ENCODE data around the gene CCDC12.

Gene CCDC12

GRCh38 chr3:46929324-46929723, 47.2 kb downstream of the CCDC12 start:
- in situ Hi-C loops (cut with MboI; ENCODE audit: low sequenced_read_pairs, unreplicated experiment) = no loop called here
- no peak for DNase-seq (ENCODE audit: low spot score)
- no peak for TF ChIP-seq CTCF (IDR thresholded peaks at IDR 0.05; ENCODE audit: borderline replicate concordance, control extremely low read depth, extremely low read depth, insufficient read depth, missing control alignments)

- no peak for TF ChIP-seq CTCF (IDR thresholded peaks at IDR 0.05; ENCODE audit: borderline replicate concordance, control extremely low read depth, extremely low read depth, insufficient read depth, missing control alignments)
- in situ Hi-C loops (cut with MboI; ENCODE audit: low sequenced_read_pairs, unreplicated experiment) = no loop called here
- DNase-seq (ENCODE audit: low spot score) = no peak
These were observed 48.3 kb downstream of the CCDC12 start for GRCh38 chr3:46928282-46928681.

- TF ChIP-seq CTCF (IDR thresholded peaks at IDR 0.05; ENCODE audit: borderline replicate concordance, control extremely low read depth, extremely low read depth, insufficient read depth, missing control alignments) = no peak
- DNase-seq (ENCODE audit: low spot score) = no peak
- in situ Hi-C loops (cut with MboI; ENCODE audit: low sequenced_read_pairs, unreplicated experiment) = no loop called here
These were observed 48.8 kb downstream of the CCDC12 start for GRCh38 chr3:46927718-46928073.

- TF ChIP-seq CTCF (IDR thresholded peaks at IDR 0.05; ENCODE audit: borderline replicate concordance, control extremely low read depth, extremely low read depth, insufficient read depth, missing control alignments) = no peak
- peak; percentile 87 for DNase-seq (ENCODE audit: low spot score)
- in situ Hi-C loops (cut with MboI; ENCODE audit: low sequenced_read_pairs, unreplicated experiment) = no loop called here
These were observed 49.5 kb downstream of the CCDC12 start for GRCh38 chr3:46926871-46927717.

GRCh38 chr3:46926447-46926846, 50.1 kb downstream of the CCDC12 start:
- no peak for TF ChIP-seq CTCF (IDR thresholded peaks at IDR 0.05; ENCODE audit: borderline replicate concordance, control extremely low read depth, extremely low read depth, insufficient read depth, missing control alignments)
- DNase-seq (ENCODE audit: low spot score) = no peak
- in situ Hi-C loops (cut with MboI; ENCODE audit: low sequenced_read_pairs, unreplicated experiment) = no loop called here

GRCh38 chr3:46926039-46926438, 50.5 kb downstream of the CCDC12 start:
- TF ChIP-seq CTCF (IDR thresholded peaks at IDR 0.05; ENCODE audit: borderline replicate concordance, control extremely low read depth, extremely low read depth, insufficient read depth, missing control alignments) = no peak
- no peak for DNase-seq (ENCODE audit: low spot score)
- in situ Hi-C loops (cut with MboI; ENCODE audit: low sequenced_read_pairs, unreplicated experiment) = no loop called here

All from GM13976 (cell line).